GM12878 (cell line): ENCODE results near the gene ZNF689. TPM values are rescaled to one million over a fixed set of nuclear protein-coding genes. Genes with fewer than 3 reads are reported as not detected.

ENCODE experiments used
- ATAC-seq: fragments of 200-7000 bp; cut with Tn5 transposase; 3 replicates; pipeline ENCODE4 v1.9.1; 2020; ENCODE audit warnings: mild to moderate bottlenecking, moderate library complexity
- BruUV-seq: library from RNA; stranded (reverse); fragments of 400-500 nt; replicated peaks from 2 replicates; lab custom pipeline; 2021; lab: Mats Ljungman, UMichigan
- CTCF ChIA-PET: fragments of 300-600 bp; sonication (Branson Sonifier 250); formaldehyde crosslinking; extraction: SDS; loops from one replicate; lab custom pipeline; 2021; ENCODE audit warnings: inconsistent platforms; lab: Yijun Ruan, JAX
- POLR2A ChIA-PET: fragments of 350-600 bp; formaldehyde crosslinking; extraction: SDS; loops from one replicate; lab custom pipeline; 2021; ENCODE audit warnings: inconsistent platforms; lab: Charles Lee
- RAD21 ChIA-PET: fragments of 300-600 bp; sonication (Branson Sonifier 250); formaldehyde crosslinking; loops from one replicate; lab custom pipeline; 2023; ENCODE audit warnings: antibody characterized with exemption; ENCODE audit not compliant: unreplicated experiment; lab: Charles Lee
- SMC1A ChIA-PET: fragments of 300-600 bp; sonication (Branson Sonifier 250); formaldehyde crosslinking; loops from one replicate; lab custom pipeline; 2023; ENCODE audit not compliant: unreplicated experiment, uncharacterized antibody; lab: Charles Lee
- DNase-seq: peaks from one replicate; pipeline ENCODE4 v3.0.0-alpha.2; 2011; ENCODE audit warnings: low read depth, low spot score
- FAIRE-seq: peaks from 3 replicates; lab custom pipeline; 2011; peaks lifted over from hg19 to GRCh38; lab: Jason Lieb, UNC
- H2AFZ ChIP-seq: 2 replicates; pipeline ENCODE4 v1.6.0; 2011; ENCODE audit warnings: low read depth, low read length, control low read depth; ENCODE audit not compliant: control insufficient read depth
- H3K27ac ChIP-seq: 2 replicates; pipeline ENCODE4 v1.5.1; 2011; ENCODE audit warnings: control low read depth; ENCODE audit not compliant: control insufficient read depth, insufficient read depth
- H3K27me3 ChIP-seq, 2 experiments: replicated peaks in 1 of 2; 2 replicates each; pipeline versions ENCODE4 v1.6.0 to v1.6.1; 2011; ENCODE audit warnings: low read length in 1 of 2; ENCODE audit not compliant: control insufficient read depth in 2 of 2, insufficient read depth in 2 of 2
- H3K36me3 ChIP-seq, 2 experiments: 2 replicates each; pipeline ENCODE4 v1.5.1; 2011; ENCODE audit warnings: low read length in 1 of 2; ENCODE audit not compliant: control insufficient read depth in 2 of 2, insufficient read depth in 2 of 2
- H3K4me1 ChIP-seq: 2 replicates; pipeline ENCODE4 v1.6.1; 2011; ENCODE audit warnings: mild to moderate bottlenecking, low read length, moderate library complexity, mixed read lengths; ENCODE audit not compliant: control insufficient read depth, insufficient read depth
- H3K4me2 ChIP-seq: 2 replicates; pipeline ENCODE4 v1.6.0; 2011; ENCODE audit warnings: control low read depth; ENCODE audit not compliant: control insufficient read depth, insufficient read depth
- H3K4me3 ChIP-seq: fragments of 200-600 bp; sonication (generic); 2 replicates; pipeline ENCODE4 v1.5.1; 2016
- H3K79me2 ChIP-seq: 2 replicates; pipeline ENCODE4 v1.6.0; 2011; ENCODE audit warnings: low read length; ENCODE audit not compliant: control insufficient read depth, insufficient read depth
- H3K9ac ChIP-seq: 2 replicates; pipeline ENCODE4 v1.8.0; 2011; ENCODE audit warnings: low read length, control low read depth, mixed read lengths; ENCODE audit not compliant: control insufficient read depth, insufficient read depth
- H3K9me3 ChIP-seq: replicated peaks from 3 replicates; pipeline ENCODE4 v1.5.1; 2011; ENCODE audit warnings: mild to moderate bottlenecking, low read length; ENCODE audit not compliant: control insufficient read depth, insufficient read depth
- H4K20me1 ChIP-seq: 2 replicates; pipeline ENCODE4 v1.6.0; 2011; ENCODE audit not compliant: control insufficient read depth, insufficient read depth
- BHLHE40 ChIP-seq, 2 experiments: fragments of 450-650 bp in 1 of 2; IDR thresholded peaks; 2 replicates each; pipeline ENCODE4 v1.6.1; 2011 to 2017; ENCODE audit warnings: low read depth in 2 of 2, borderline replicate concordance in 1 of 2, improper control_type of control experiment in 1 of 2, low read length in 1 of 2, mild to moderate bottlenecking in 1 of 2
- EED ChIP-seq: sonication (generic); IDR thresholded peaks from 2 replicates; pipeline ENCODE4 v1.6.1; 2016; ENCODE audit warnings: antibody characterized with exemption, low read depth
- IRF4 ChIP-seq: IDR thresholded peaks from 2 replicates; pipeline ENCODE4 v1.6.1; 2011; ENCODE audit warnings: low read depth, low read length
- PAX5 ChIP-seq: IDR thresholded peaks from 2 replicates; pipeline ENCODE4 v1.6.1; 2011; ENCODE audit warnings: low read depth, low read length, borderline replicate concordance
- RAD21 ChIP-seq: IDR thresholded peaks from 2 replicates; pipeline ENCODE4 v1.6.1; 2011; ENCODE audit warnings: mild to moderate bottlenecking, low read depth, low read length, moderate library complexity; ENCODE audit not compliant: insufficient read depth
- SMC3 ChIP-seq: IDR thresholded peaks from 2 replicates; pipeline ENCODE4 v1.6.1; 2011; ENCODE audit warnings: low read length, improper control_type of control experiment, borderline replicate concordance
- WGBS: methylation state at CpG from one replicate; pipeline ENCODE4 v1.1.6; 2016; ENCODE audit warnings: low lambda C conversion rate; ENCODE audit not compliant: insufficient replicate concordance, insufficient coverage; ENCODE audit errors: missing lambda C conversion rate; 5-methylcytosine and 5-hydroxymethylcytosine counted together
- in situ Hi-C: fragments of 300-500 bp; cut with MboI; formaldehyde crosslinking; loops from 9 replicates; pipeline ENCODE4 v1.14.3; 2018; ENCODE audit warnings: mixed read lengths
- intact Hi-C: fragments of 100-400 bp; cut with micrococcal nuclease; formaldehyde crosslinking; loops from one replicate; pipeline ENCODE4 v1.14.2; 2022; ENCODE audit not compliant: unreplicated experiment
- polyA plus RNA-seq, 11 experiments: library from polyadenylated mRNA; depleted of rRNA in 4 of 11; unstranded in 6 of 11; stranded (reverse) in 5 of 11; fragments of >200 nt; fragmentation: Nextera tagmentation in 4 of 11; fragmentation: Illumina TruSeq in 1 of 11; extraction: Ambion mirVana in 4 of 11; extraction: Trizol in 1 of 11; gene quantifications; 1 replicate in 1 of 11; 2 replicates in 10 of 11; pipeline versions ENCODE4 v1.2.1 to v1.2.3, GENCODE V29; 2011 to 2016; ENCODE audit warnings: inconsistent platforms in 2 of 11, missing spikeins in 2 of 11, low read depth in 1 of 11
- total RNA-seq, 4 experiments: library from RNA; depleted of rRNA in 3 of 4; stranded (reverse); fragments of >200 nt in 3 of 4; fragmentation: Illumina TruSeq in 1 of 4; extraction: Trizol in 1 of 4; gene quantifications; 2 replicates each; pipeline versions ENCODE4 v1.2.1 to v1.2.3, GENCODE V29; 2013 to 2021
- TF ChIP-seq, protein P1 (sequence below), 3 experiments: IDR thresholded peaks in 2 of 3; conservative IDR thresholded peaks in 1 of 3; 2 replicates each; pipeline ENCODE4 v1.5.1; 2011; ENCODE audit warnings: low read depth in 3 of 3, low read length in 3 of 3, mild to moderate bottlenecking in 3 of 3, control low read depth in 2 of 3, moderate library complexity in 2 of 3, inconsistent platforms in 1 of 3, mixed read lengths in 1 of 3; ENCODE audit not compliant: control insufficient read depth in 2 of 3, insufficient read depth in 1 of 3; ENCODE audit errors: extremely low read depth in 1 of 3
- TF ChIP-seq, protein P2 (sequence below): IDR thresholded peaks from 2 replicates; pipeline ENCODE4 v1.6.1; 2011; ENCODE audit warnings: low read depth, low read length, improper control_type of control experiment, borderline replicate concordance

ZNF689 gene
- total and polyA plus RNA-seq, 10 of the 15 experiments (the other 5 are each of a cell fraction or from before 2014, with no cell fraction given): 4.7 to 13.2 (median 8.5) TPM

DNA sequence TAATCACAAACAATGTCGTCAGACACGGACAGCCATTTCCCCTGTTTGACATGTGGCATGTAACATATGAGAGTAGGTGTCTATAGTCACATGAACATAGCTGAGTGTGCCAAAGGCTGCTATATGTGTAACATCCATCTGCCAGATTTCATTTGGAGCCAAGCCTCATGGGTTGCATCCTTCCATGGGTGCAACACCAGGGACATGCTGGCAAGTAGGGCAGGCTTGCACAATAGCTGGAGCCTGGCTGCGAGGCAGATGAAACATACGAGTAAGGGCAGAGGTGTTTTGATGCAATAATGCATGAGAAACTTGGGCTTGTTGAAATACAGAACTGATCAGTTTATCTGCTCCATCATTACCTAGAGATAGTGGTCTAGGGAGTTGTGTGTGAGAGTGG, 9.0 kb upstream of the ZNF689 start:
- ChIA-PET SMC1A (interaction anchor here (1.0 to 2.5 kb wide), 3 partner anchors 9 to 27 kb away, joined by 3 to 9 read pairs (median 5); partner anchors contain the start of gene ZNF689), RAD21 (interaction anchor here (0.6 to 2.3 kb wide), 5 partner anchors 31 to 528 kb away, joined by 3 to 10 read pairs (median 3); partner anchors contain the start of genes DCTPP1, PRR14 and TBX6), CTCF (interaction anchor here (1.0 to 5.7 kb wide), 7 partner anchors 9 to 210 kb away, joined by 3 to 24 read pairs (median 5); partner anchors contain the start of gene DCTPP1)
- H3K27me3 ChIP-seq: no peaks in the 10 kb centered on the region
- WGBS: 34% methylated on average over 4 of the region's 4 CpGs
- ATAC-seq (no peak), FAIRE-seq (no peak)
- no peaks in the 10 kb centered on the region for H3K79me2 ChIP-seq
- no TSS peak for BruUV-seq
- H4K20me1 ChIP-seq: no peaks in the 10 kb centered on the region
- H3K9me3 ChIP-seq: no peaks in the 10 kb centered on the region; the same call in 2 of the 3 replicates
- H3K27ac ChIP-seq: no peak overlapping the region
- no peak overlapping the region for H3K4me2 ChIP-seq
- TF ChIP-seq EED: no peak
- TF ChIP-seq, all 136 proteins: peak for 0
- Histone ChIP-seq H3K36me3 (no peaks in the 10 kb centered on the region), H3K4me3 (no peak overlapping the region), H3K4me1 (no peaks in the 10 kb centered on the region), H2AFZ (no peak overlapping the region), H3K9ac (no peak overlapping the region)
- in situ Hi-C loops (no loop called here), intact Hi-C loops (no loop called here)
- POLR2A ChIA-PET: interaction anchor here (0.5 kb wide), 1 partner anchor 18 kb away, joined by 3 read pairs; no protein-coding TSS in a partner anchor
- DNase-seq: no peak

DNA sequence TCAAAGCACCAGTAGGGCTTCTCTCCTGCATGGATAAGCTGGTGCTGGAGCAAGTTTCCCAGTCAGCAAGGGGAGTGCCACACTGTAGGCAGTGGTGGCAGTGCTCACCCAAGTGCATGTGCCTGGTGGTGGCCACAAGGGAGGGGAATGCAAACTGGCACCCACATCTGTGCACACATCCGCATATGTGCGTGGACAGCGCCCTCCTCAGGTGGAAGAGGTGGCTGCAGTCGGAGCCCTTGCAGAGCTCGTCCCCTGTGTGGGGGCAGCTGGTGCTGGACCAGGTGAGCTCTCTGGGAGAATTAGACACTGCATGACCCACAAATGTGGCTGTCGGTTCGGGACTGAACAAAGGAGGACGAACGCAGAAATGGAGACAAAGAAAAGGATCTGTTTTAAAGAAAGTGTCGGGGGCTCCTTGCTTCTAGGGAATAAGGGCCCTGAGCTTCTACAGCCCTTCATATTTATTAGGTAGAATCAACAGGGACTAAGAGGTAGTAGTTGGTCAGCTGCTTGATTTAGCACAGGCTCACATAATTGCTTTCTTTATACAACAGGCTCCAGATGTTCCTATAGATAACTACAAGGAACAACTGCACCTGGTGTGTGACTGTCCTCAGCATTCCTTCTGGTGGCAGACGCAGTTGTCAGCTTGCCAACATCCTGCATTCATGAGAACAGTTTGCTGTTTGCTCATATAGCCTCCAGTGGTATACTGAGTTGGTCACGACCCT, 5.3 kb upstream of the ZNF689 start:
- WGBS: 22% methylated on average over 12 of the region's 12 CpGs
- Histone ChIP-seq H3K9ac (no peak overlapping the region), H3K9me3 (no peaks in the 10 kb centered on the region), H4K20me1 (no peaks in the 10 kb centered on the region), H3K27ac (no peak overlapping the region), H3K4me2 (no peak overlapping the region), H3K4me1 (no peaks in the 10 kb centered on the region), H3K36me3 (no peaks in the 10 kb centered on the region), H3K4me3 (no peak overlapping the region), H3K79me2 (no peaks in the 10 kb centered on the region), H2AFZ (no peak overlapping the region), H3K27me3 (no peaks in the 10 kb centered on the region)
- intact Hi-C loops (no loop called here), in situ Hi-C loops (no loop called here)
- ATAC-seq (peak; percentile 82), FAIRE-seq (no peak), DNase-seq (no peak)
- RAD21 ChIA-PET: interaction anchor here (0.5 to 4.7 kb wide), 19 partner anchors 12 to 439 kb away, joined by 3 to 29 read pairs (median 3); partner anchors contain the start of genes DCTPP1 and ZNF747
- CTCF ChIA-PET: interaction anchor here (0.6 to 5.2 kb wide), 27 partner anchors 8 to 572 kb away, joined by 3 to 57 read pairs (median 5); partner anchors contain the start of genes CD2BP2, DCTPP1 and ZNF764
- POLR2A ChIA-PET: interaction anchor here (0.5 to 1.5 kb wide), 5 partner anchors 10 to 206 kb away, joined by 3 to 5 read pairs (median 3); partner anchors contain the start of gene PRR14
- BruUV-seq: no TSS peak
- 0 out of 2 replicates have a peak, but pooled peaks have one; percentile 16 for TF ChIP-seq PAX5
- peak; percentile 13 to 73; a peak in 2 of 4 replicates for TF ChIP-seq BHLHE40 (IDR thresholded peaks at IDR 0.05; ENCODE audit: borderline replicate concordance in 1 of 2, low read depth in 2 of 2, low read length in 1 of 2)
- TF ChIP-seq, protein P1, sequence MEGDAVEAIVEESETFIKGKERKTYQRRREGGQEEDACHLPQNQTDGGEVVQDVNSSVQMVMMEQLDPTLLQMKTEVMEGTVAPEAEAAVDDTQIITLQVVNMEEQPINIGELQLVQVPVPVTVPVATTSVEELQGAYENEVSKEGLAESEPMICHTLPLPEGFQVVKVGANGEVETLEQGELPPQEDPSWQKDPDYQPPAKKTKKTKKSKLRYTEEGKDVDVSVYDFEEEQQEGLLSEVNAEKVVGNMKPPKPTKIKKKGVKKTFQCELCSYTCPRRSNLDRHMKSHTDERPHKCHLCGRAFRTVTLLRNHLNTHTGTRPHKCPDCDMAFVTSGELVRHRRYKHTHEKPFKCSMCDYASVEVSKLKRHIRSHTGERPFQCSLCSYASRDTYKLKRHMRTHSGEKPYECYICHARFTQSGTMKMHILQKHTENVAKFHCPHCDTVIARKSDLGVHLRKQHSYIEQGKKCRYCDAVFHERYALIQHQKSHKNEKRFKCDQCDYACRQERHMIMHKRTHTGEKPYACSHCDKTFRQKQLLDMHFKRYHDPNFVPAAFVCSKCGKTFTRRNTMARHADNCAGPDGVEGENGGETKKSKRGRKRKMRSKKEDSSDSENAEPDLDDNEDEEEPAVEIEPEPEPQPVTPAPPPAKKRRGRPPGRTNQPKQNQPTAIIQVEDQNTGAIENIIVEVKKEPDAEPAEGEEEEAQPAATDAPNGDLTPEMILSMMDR (IDR thresholded peaks at IDR 0.05 in 2 of 3, conservative IDR thresholded peaks at IDR 0.05 in 1 of 3; ENCODE audit: control insufficient read depth in 2 of 3, extremely low read depth in 1 of 3, insufficient read depth in 1 of 3, low read depth in 3 of 3, low read length in 3 of 3): peak; percentile 72 to 75 (median 74)
- TF ChIP-seq RAD21: peak; percentile 72
- no peak for TF ChIP-seq IRF4
- TF ChIP-seq SMC3: peak; percentile 39; the same call in 1 of the 2 replicates
- TF ChIP-seq, protein P2, sequence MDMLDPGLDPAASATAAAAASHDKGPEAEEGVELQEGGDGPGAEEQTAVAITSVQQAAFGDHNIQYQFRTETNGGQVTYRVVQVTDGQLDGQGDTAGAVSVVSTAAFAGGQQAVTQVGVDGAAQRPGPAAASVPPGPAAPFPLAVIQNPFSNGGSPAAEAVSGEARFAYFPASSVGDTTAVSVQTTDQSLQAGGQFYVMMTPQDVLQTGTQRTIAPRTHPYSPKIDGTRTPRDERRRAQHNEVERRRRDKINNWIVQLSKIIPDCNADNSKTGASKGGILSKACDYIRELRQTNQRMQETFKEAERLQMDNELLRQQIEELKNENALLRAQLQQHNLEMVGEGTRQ: no peak
- SMC1A ChIA-PET: interaction anchor here (0.8 to 2.6 kb wide), 7 partner anchors 9 to 324 kb away, joined by 3 to 12 read pairs (median 3); partner anchors contain the start of gene DCTPP1
